OCI-LY3 (cell line): ENCODE results near the gene TAMALIN.

Experiments
- EZH2phosphoT487 ChIP-seq: fragments of 200-600 bp; shearing (Covaris generic); IDR thresholded peaks from 2 replicates; pipeline ENCODE4 v1.6.1; 2018; ENCODE audit warnings: antibody characterized with exemption, mixed run types, low read depth
- TF ChIP-seq, protein P1 (sequence below): fragments of 200-600, 300-600 bp; sonication (generic); IDR thresholded peaks from 2 replicates; pipeline ENCODE4 v1.5.1; 2014; ENCODE audit warnings: antibody characterized with exemption, low read length, low read depth

DNA sequence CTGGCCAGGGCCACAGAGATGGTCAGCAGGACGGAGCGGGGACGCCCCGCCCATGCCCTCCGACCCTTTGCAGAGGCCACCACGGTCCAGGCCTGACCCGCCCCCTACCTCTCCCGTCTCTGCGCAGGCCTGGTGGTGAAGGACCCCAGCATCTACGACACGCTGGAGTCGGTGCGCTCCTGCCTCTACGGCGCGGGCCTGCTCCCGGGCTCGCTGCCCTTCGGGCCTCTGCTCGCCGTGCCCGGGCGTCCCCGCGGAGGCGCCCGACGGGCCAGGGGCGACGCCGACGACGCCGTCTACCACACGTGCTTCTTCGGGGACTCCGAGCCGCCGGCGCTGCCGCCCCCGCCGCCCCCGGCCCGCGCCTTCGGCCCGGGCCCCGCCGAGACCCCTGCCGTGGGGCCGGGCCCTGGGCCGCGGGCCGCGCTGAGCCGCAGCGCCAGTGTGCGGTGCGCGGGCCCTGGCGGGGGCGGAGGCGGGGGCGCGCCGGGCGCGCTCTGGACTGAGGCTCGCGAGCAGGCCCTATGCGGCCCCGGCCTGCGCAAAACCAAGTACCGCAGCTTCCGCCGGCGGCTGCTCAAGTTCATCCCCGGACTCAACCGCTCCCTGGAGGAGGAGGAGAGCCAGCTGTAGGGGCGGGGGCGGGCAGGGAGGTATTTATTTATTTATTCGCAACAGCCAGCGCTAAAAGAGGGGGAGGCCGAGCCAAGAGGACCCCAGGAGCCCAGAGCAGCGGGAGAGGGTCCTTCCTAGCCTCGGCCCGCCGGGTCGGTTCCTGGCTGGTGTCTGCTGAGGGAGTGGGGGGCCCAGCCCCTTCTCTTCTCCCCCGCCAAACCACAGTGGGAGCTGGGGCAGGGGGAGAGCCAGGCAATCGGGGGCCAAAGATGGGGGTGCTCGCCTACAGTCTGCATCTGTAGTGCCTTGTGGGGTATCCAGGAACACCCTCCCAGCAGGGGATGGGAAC is 8.1 kb downstream of the TAMALIN start:
- TF ChIP-seq, protein P1, sequence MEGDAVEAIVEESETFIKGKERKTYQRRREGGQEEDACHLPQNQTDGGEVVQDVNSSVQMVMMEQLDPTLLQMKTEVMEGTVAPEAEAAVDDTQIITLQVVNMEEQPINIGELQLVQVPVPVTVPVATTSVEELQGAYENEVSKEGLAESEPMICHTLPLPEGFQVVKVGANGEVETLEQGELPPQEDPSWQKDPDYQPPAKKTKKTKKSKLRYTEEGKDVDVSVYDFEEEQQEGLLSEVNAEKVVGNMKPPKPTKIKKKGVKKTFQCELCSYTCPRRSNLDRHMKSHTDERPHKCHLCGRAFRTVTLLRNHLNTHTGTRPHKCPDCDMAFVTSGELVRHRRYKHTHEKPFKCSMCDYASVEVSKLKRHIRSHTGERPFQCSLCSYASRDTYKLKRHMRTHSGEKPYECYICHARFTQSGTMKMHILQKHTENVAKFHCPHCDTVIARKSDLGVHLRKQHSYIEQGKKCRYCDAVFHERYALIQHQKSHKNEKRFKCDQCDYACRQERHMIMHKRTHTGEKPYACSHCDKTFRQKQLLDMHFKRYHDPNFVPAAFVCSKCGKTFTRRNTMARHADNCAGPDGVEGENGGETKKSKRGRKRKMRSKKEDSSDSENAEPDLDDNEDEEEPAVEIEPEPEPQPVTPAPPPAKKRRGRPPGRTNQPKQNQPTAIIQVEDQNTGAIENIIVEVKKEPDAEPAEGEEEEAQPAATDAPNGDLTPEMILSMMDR: no peak
- TF ChIP-seq EZH2phosphoT487: no peak
